Right lobe of liver (tissue), 4 donors: ENCODE data around the gene CCDC178.

ENCODE experiments used
- POLR2A ChIP-seq: fragments of 450-650 bp; IDR thresholded peaks from one replicate; pipeline ENCODE4 v1.6.1; 2017; ENCODE audit warnings: antibody characterized with exemption, mild to moderate bottlenecking
- TF ChIP-seq, protein P1 (sequence below), 4 donors: fragments of 200-600 bp in 3 of 4; fragments of 450-650 bp in 1 of 4; IDR thresholded peaks; one replicate each; pipeline versions ENCODE4 v1.5.1 to v1.8.0; 2016 to 2022; ENCODE audit warnings: antibody characterized with exemption in 4 of 4, mild to moderate bottlenecking in 2 of 4
- donor health status: DM: no; HTN: no; CAD: no.
- donor health status: DM: no; HTN: no; CAD: no.
- donor health status: DM: no; HTN: yes; CAD: no.

DNA sequence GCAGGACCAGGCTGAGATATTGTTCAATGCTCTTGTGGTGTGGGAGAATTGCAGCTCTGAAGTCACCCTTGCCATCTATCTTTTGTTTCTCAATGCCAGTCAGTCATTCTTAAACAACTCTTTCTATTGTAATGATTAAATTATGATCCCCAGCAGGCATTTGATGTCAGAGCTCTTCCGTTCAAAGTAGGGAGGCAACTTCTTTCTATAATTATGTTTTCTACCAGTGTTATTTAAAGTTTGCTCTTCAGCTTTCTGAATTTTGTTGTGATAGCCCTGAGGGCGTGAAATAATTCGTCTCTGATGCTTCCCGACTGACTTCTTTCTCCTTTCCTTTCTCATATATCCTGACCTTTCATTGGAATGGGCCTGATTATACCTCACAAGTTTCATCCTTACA is 506.3 kb downstream of the CCDC178 start:
- TF ChIP-seq, protein P1, sequence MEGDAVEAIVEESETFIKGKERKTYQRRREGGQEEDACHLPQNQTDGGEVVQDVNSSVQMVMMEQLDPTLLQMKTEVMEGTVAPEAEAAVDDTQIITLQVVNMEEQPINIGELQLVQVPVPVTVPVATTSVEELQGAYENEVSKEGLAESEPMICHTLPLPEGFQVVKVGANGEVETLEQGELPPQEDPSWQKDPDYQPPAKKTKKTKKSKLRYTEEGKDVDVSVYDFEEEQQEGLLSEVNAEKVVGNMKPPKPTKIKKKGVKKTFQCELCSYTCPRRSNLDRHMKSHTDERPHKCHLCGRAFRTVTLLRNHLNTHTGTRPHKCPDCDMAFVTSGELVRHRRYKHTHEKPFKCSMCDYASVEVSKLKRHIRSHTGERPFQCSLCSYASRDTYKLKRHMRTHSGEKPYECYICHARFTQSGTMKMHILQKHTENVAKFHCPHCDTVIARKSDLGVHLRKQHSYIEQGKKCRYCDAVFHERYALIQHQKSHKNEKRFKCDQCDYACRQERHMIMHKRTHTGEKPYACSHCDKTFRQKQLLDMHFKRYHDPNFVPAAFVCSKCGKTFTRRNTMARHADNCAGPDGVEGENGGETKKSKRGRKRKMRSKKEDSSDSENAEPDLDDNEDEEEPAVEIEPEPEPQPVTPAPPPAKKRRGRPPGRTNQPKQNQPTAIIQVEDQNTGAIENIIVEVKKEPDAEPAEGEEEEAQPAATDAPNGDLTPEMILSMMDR (IDR thresholded peaks at IDR 0.05) = no peak
- TF ChIP-seq POLR2A = no peak
